Activated B cell treated with CpG ODN at 0.5 μM for 24 hours (primary cell): ENCODE measurements around the gene AP2M1. TPM values are rescaled to one million over a fixed set of nuclear protein-coding genes. Genes with fewer than 3 reads are reported as not detected.

Source experiments
- ATAC-seq: fragments of 200-7000 bp; cut with Tn5 transposase; one replicate; pipeline ENCODE4 v1.10.0; 2021; ENCODE audit warnings: low read depth, mild to moderate bottlenecking, moderate library complexity
- CTCF ChIA-PET: fragments of 350-600 bp; sonication (Branson Sonifier 250); formaldehyde crosslinking; loops from one replicate; lab custom pipeline; 2021; ENCODE audit warnings: antibody characterized with exemption; lab: Charles Lee
- POLR2A ChIA-PET: fragments of 350-600 bp; sonication (Branson Sonifier 250); formaldehyde crosslinking; loops from one replicate; lab custom pipeline; 2021; ENCODE audit warnings: antibody characterized with exemption; lab: Charles Lee
- DNase-seq: peaks from one replicate; pipeline ENCODE4 v3.0.0; 2022
- H3K27ac Mint-ChIP-seq: one replicate; pipeline ENCODE4 v1.8.0; 2020; ENCODE audit warnings: mixed read lengths
- H3K27me3 Mint-ChIP-seq: one replicate; pipeline ENCODE4 v1.8.0; 2021; ENCODE audit warnings: mixed read lengths
- H3K36me3 Mint-ChIP-seq: one replicate; pipeline ENCODE4 v1.8.0; 2021; ENCODE audit warnings: low read depth, mixed read lengths
- H3K4me1 Mint-ChIP-seq: one replicate; pipeline ENCODE4 v1.8.0; 2021; ENCODE audit warnings: mixed read lengths
- H3K4me3 Mint-ChIP-seq: one replicate; pipeline ENCODE4 v1.8.0; 2020; ENCODE audit warnings: mild to moderate bottlenecking, mixed read lengths
- H3K9me3 Mint-ChIP-seq: one replicate; pipeline ENCODE4 v1.8.0; 2020; ENCODE audit warnings: mixed read lengths
- CTCF ChIP-seq: fragments of 200-600 bp; IDR thresholded peaks from one replicate; pipeline ENCODE4 v1.8.0; 2022; ENCODE audit warnings: antibody characterized with exemption, mild to moderate bottlenecking
- intact Hi-C: fragments of 100-400 bp; cut with micrococcal nuclease; formaldehyde crosslinking; loops from one replicate; pipeline ENCODE4 v1.15.1; 2024
- total RNA-seq: library from RNA; stranded (reverse); gene quantifications from 2 replicates; pipeline ENCODE4 v1.2.3, GENCODE V29; 2022

Gene AP2M1
- total RNA-seq, 1 donor from 2014 or later = 169 TPM

GRCh38 chr3:184133840-184134745, 40.6 kb upstream of the AP2M1 start:
- Mint-ChIP-seq H3K27ac (peak overlapping the region; percentile 96), H3K4me3 (peak overlapping the region; percentile 98), H3K36me3 (peaks cover 26% of the 10 kb centered on the region), H3K9me3 (no peaks in the 10 kb centered on the region), H3K27me3 (no peaks in the 10 kb centered on the region), H3K4me1 (peaks cover 33% of the 10 kb centered on the region)
- DNase-seq (peak; percentile 37), ATAC-seq (peak; percentile 15)
- intact Hi-C loops = loop anchor here (2.0 kb wide), 2 partner anchors 127 to 181 kb away; partner anchors contain the start of gene EIF4G1
- TF ChIP-seq CTCF = no peak
- CTCF ChIA-PET = interaction anchor here (1.3 to 1.6 kb wide), 3 partner anchors 10 to 249 kb away, joined by 3 to 5 read pairs (median 4); partner anchors contain the start of genes EEF1AKMT4 and PARL
- POLR2A ChIA-PET = interaction anchor here (0.7 to 2.9 kb wide), 9 partner anchors 16 to 848 kb away, joined by 3 to 11 read pairs (median 4); partner anchors contain the start of genes ABCC5, DVL3, EEF1AKMT4 and PARL

GRCh38 chr3:184134746-184135148, 39.9 kb upstream of the AP2M1 start:
- DNase-seq (no peak), ATAC-seq (peak; percentile 32)
- ChIA-PET CTCF (interaction anchor here (1.2 to 1.6 kb wide), 3 partner anchors 9 to 250 kb away, joined by 3 to 5 read pairs (median 4); partner anchors contain the start of gene PARL), POLR2A (interaction anchor here (0.6 to 2.9 kb wide), 20 partner anchors 9 to 849 kb away, joined by 3 to 14 read pairs (median 4); partner anchors contain the start of genes ABCC5, ABCF3, AP2M1 and CAMK2N2)
- TF ChIP-seq CTCF = no peak
- intact Hi-C loops = loop anchor here (1.0 to 2.0 kb wide), 10 partner anchors 21 to 239 kb away; partner anchors contain the start of genes ABCC5, ABCF3, AP2M1 and DVL3
- Mint-ChIP-seq H3K27me3 (no peaks in the 10 kb centered on the region), H3K36me3 (peaks cover 28% of the 10 kb centered on the region), H3K4me3 (peak overlapping the region; percentile 98), H3K27ac (peak overlapping the region; percentile 96), H3K4me1 (peaks cover 33% of the 10 kb centered on the region), H3K9me3 (no peaks in the 10 kb centered on the region)

GRCh38 chr3:184135149-184135910, 39.3 kb upstream of the AP2M1 start, which contains the start of gene EIF2B5:
TSS of gene EIF2B5 (plus strand) at chr3:184135358. CDS start at chr3:184135386, 28 bp downstream.
- no peaks in the 10 kb centered on the region for H3K27me3 Mint-ChIP-seq
- ATAC-seq (peak; percentile 90), DNase-seq (peak; percentile 80)
- H3K27ac Mint-ChIP-seq = peak within 1 kb of the TSS; percentile 96
- TF ChIP-seq CTCF = no peak
- peaks cover 33% of the 10 kb centered on the region for H3K4me1 Mint-ChIP-seq
- peaks cover 33% of the 10 kb centered on the region for H3K36me3 Mint-ChIP-seq
- H3K4me3 Mint-ChIP-seq = peak within 1 kb of the TSS; percentile 98
- POLR2A ChIA-PET = interaction anchor here (0.5 to 2.9 kb wide), 21 partner anchors 9 to 1123 kb away, joined by 3 to 14 read pairs (median 4); partner anchors contain the start of genes ABCC5, ABCF3, AP2M1 and CAMK2N2
- CTCF ChIA-PET = interaction anchor here (0.7 to 1.6 kb wide), 4 partner anchors 9 to 251 kb away, joined by 3 to 5 read pairs (median 4); partner anchors contain the start of gene PARL
- intact Hi-C loops = loop anchor here (1.0 to 2.0 kb wide), 10 partner anchors 20 to 240 kb away; partner anchors contain the start of genes ABCC5, ABCF3, AP2M1 and DVL3
- no peaks in the 10 kb centered on the region for H3K9me3 Mint-ChIP-seq

GRCh38 chr3:184135911-184136260, 38.8 kb upstream of the AP2M1 start:
- intact Hi-C loops = loop anchor here (1.0 to 2.0 kb wide), 10 partner anchors 19 to 241 kb away; partner anchors contain the start of genes ABCC5, ABCF3, AP2M1 and DVL3
- CTCF ChIA-PET = interaction anchor here (0.7 to 1.2 kb wide), 2 partner anchors 222 to 240 kb away, joined by 3 to 5 read pairs; no protein-coding TSS in a partner anchor

More at GRCh38 chr3:184135911-184136260, 38.8 kb upstream of the AP2M1 start:
- Mint-ChIP-seq H3K4me3 (peak overlapping the region; percentile 98), H3K4me1 (peaks cover 33% of the 10 kb centered on the region), H3K9me3 (no peaks in the 10 kb centered on the region), H3K36me3 (peaks cover 39% of the 10 kb centered on the region), H3K27ac (peak overlapping the region; percentile 96), H3K27me3 (no peaks in the 10 kb centered on the region)
- ATAC-seq = no peak
- POLR2A ChIA-PET = interaction anchor here (1.1 to 2.9 kb wide), 9 partner anchors 8 to 251 kb away, joined by 3 to 14 read pairs (median 7); partner anchors contain the start of genes ABCF3, DVL3 and PARL
- no peak for DNase-seq
- no peak for TF ChIP-seq CTCF
